ENCODE measurements around the gene LSAMP.
"Not testable (repeated sequence)": the region's sequence is repeated elsewhere in the genome, so short reads cannot be mapped to it uniquely, and the experiment has no call there.

Gene LSAMP

DNA sequence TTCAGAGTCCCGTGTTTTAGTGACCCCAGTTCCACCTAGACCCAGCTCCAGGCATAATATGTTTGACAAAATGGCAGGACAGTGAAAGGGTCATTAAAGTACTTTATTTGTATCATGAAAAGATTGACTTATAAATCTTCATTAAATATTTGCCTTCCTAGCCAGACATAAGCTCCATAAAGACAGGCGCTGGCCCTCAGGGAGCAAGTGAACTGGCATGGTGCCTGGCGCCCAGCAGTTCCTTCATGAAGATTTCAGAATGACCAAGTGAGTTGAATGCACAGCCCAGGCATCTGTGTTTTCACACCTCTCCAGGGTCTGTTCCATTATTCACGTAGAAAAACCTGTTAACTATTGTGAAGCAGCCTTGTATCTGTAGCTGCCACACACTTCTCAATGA is 655.8 kb downstream of the LSAMP start:
- Histone ChIP-seq H3K9me3 (ENCODE audit: control insufficient read depth, insufficient read depth, low read length) (no peaks in the 10 kb centered on the region), H3K4me3 (ENCODE audit: low read depth, low read length) (no peak overlapping the region), H3K36me3 (ENCODE audit: control insufficient read depth, insufficient read depth, low read length) (no peaks in the 10 kb centered on the region), H3K9ac (ENCODE audit: low read depth, low read length) (no peak overlapping the region), H3K27me3 (ENCODE audit: control insufficient read depth, insufficient read depth, low read length) (no peaks in the 10 kb centered on the region), H3K4me1 (ENCODE audit: control insufficient read depth, insufficient read depth, low read length) (peaks cover 14% of the 10 kb centered on the region)

- Histone ChIP-seq H3K9ac (ENCODE audit: low read depth, low read length) (no peak overlapping the region), H3K36me3 (ENCODE audit: control insufficient read depth, insufficient read depth, low read length) (no peaks in the 10 kb centered on the region), H3K4me3 (ENCODE audit: low read depth, low read length) (no peak overlapping the region), H3K27me3 (ENCODE audit: control insufficient read depth, insufficient read depth, low read length) (no peaks in the 10 kb centered on the region), H3K9me3 (ENCODE audit: control insufficient read depth, insufficient read depth, low read length) (no peaks in the 10 kb centered on the region), H3K4me1 (ENCODE audit: control insufficient read depth, insufficient read depth, low read length) (peaks cover 14% of the 10 kb centered on the region)
Measured at GRCh38 chr3:115788921-115789470, 656.3 kb downstream of the LSAMP start.

DNA sequence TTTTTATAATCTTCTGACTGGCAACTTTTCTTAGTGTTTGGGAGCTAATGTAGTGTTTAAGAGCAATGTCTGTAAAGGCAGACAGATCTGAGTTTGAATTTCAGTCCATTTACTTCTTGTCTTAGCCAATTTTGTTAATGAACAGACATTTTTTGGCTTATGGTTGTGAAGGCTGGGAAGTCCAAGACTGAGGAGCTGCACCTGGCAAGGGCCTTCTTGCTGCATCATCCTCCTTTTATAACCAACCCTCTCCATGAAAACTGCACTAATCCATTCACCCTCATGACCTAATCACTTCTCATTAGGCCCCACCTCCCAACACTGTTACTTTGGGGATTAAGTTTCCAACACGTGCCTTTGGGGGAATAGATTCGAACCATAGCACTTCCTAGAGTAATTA is 657.5 kb downstream of the LSAMP start:
- Histone ChIP-seq H3K4me1 (ENCODE audit: control insufficient read depth, insufficient read depth, low read length) (peaks cover 9% of the 10 kb centered on the region), H3K36me3 (ENCODE audit: control insufficient read depth, insufficient read depth, low read length) (no peaks in the 10 kb centered on the region), H3K4me3 (ENCODE audit: low read depth, low read length) (no peak overlapping the region), H3K9ac (ENCODE audit: low read depth, low read length) (no peak overlapping the region), H3K27me3 (ENCODE audit: control insufficient read depth, insufficient read depth, low read length) (no peaks in the 10 kb centered on the region), H3K9me3 (ENCODE audit: control insufficient read depth, insufficient read depth, low read length) (no peaks in the 10 kb centered on the region)

- Histone ChIP-seq H3K27me3 (ENCODE audit: control insufficient read depth, insufficient read depth, low read length) (no peaks in the 10 kb centered on the region), H3K36me3 (ENCODE audit: control insufficient read depth, insufficient read depth, low read length) (no peaks in the 10 kb centered on the region), H3K9me3 (ENCODE audit: control insufficient read depth, insufficient read depth, low read length) (no peaks in the 10 kb centered on the region), H3K4me1 (ENCODE audit: control insufficient read depth, insufficient read depth, low read length) (peaks cover 9% of the 10 kb centered on the region), H3K4me3 (ENCODE audit: low read depth, low read length) (no peak overlapping the region), H3K9ac (ENCODE audit: low read depth, low read length) (no peak overlapping the region)
Measured at GRCh38 chr3:115785782-115786181, 659.5 kb downstream of the LSAMP start.

- peak overlapping the region; percentile 81 for H3K4me3 ChIP-seq (ENCODE audit: low read depth, low read length)
- H3K4me1 ChIP-seq (ENCODE audit: control insufficient read depth, insufficient read depth, low read length), result peaks cover 9% of the 10 kb centered on the region
- no peaks in the 10 kb centered on the region for H3K36me3 ChIP-seq (ENCODE audit: control insufficient read depth, insufficient read depth, low read length)
- no peaks in the 10 kb centered on the region for H3K27me3 ChIP-seq (ENCODE audit: control insufficient read depth, insufficient read depth, low read length)
- no peak overlapping the region for H3K9ac ChIP-seq (ENCODE audit: low read depth, low read length)
- H3K9me3 ChIP-seq (ENCODE audit: control insufficient read depth, insufficient read depth, low read length), result no peaks in the 10 kb centered on the region
Measured at GRCh38 chr3:115784739-115785536, 660.3 kb downstream of the LSAMP start.

DNA sequence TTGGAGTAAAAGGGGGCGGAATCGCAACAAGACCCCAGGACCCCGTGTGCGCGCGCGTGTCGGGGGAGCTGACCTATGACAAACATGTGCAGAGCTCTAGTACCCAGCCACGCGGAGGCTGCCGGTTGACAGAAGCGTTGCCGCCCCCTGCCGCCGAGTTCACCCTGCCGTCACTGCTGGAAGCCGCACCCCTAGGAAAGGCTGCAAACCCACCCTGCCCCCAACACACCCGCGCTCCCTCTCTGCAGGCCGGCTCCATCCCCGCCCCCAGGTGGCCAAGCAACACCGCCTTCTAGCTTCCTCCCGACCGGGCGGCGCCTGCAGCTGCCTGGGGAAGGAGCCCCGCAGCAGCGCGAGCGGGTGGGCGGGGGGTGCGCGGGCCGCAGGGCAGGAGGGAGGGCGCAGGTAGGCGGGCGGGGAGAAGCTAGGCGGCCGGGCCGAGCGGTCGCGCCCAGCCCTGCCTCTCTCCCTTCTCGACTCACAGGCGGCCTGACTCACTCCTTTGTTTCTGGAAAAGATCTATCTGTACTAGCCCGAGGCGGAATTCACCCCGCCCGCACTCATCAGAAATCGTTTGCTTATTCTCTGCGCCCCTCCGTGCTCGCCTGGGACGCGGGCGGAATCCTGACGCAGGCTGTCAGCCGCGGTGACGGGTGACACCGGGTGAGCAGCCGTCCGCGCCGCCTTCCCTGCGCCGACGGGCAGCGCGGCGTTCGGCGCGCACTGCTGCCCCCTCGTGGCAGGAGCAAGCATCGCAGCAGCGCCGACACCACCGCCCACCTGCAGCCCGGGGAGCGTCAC is 661.1 kb downstream of the LSAMP start:
- H3K4me3 ChIP-seq (ENCODE audit: low read depth, low read length), result peak overlapping the region; percentile 81
- H3K9ac ChIP-seq (ENCODE audit: low read depth, low read length), result no peak overlapping the region
- peaks cover 9% of the 10 kb centered on the region for H3K4me1 ChIP-seq (ENCODE audit: control insufficient read depth, insufficient read depth, low read length)
- H3K9me3 ChIP-seq (ENCODE audit: control insufficient read depth, insufficient read depth, low read length), result no peaks in the 10 kb centered on the region
- H3K36me3 ChIP-seq (ENCODE audit: control insufficient read depth, insufficient read depth, low read length), result no peaks in the 10 kb centered on the region
- H3K27me3 ChIP-seq (ENCODE audit: control insufficient read depth, insufficient read depth, low read length), result no peaks in the 10 kb centered on the region

- not testable (repeated sequence) for H3K4me1 ChIP-seq (ENCODE audit: control insufficient read depth, insufficient read depth, low read length); H3K9me3 ChIP-seq (ENCODE audit: control insufficient read depth, insufficient read depth, low read length); H3K27me3 ChIP-seq (ENCODE audit: control insufficient read depth, insufficient read depth, low read length); H3K36me3 ChIP-seq (ENCODE audit: control insufficient read depth, insufficient read depth, low read length); H3K9ac ChIP-seq (ENCODE audit: low read depth, low read length)
- H3K4me3 ChIP-seq (ENCODE audit: low read depth, low read length), result peak overlapping the region; percentile 81
Measured at GRCh38 chr3:115783426-115783825, 661.9 kb downstream of the LSAMP start.

- Histone ChIP-seq H3K4me3 (ENCODE audit: low read depth, low read length) (no peak overlapping the region), H3K36me3 (ENCODE audit: control insufficient read depth, insufficient read depth, low read length) (no peaks in the 10 kb centered on the region), H3K4me1 (ENCODE audit: control insufficient read depth, insufficient read depth, low read length) (no peaks in the 10 kb centered on the region), H3K9ac (ENCODE audit: low read depth, low read length) (no peak overlapping the region), H3K27me3 (ENCODE audit: control insufficient read depth, insufficient read depth, low read length) (no peaks in the 10 kb centered on the region), H3K9me3 (ENCODE audit: control insufficient read depth, insufficient read depth, low read length) (no peaks in the 10 kb centered on the region)
Measured at GRCh38 chr3:115779011-115779410, 666.3 kb downstream of the LSAMP start.

GRCh38 chr3:115772951-115773350 is 672.3 kb downstream of the LSAMP start:
- H3K4me1 ChIP-seq (ENCODE audit: control insufficient read depth, insufficient read depth, low read length), result no peaks in the 10 kb centered on the region
- H3K9ac ChIP-seq (ENCODE audit: low read depth, low read length), result no peak overlapping the region
- H3K4me3 ChIP-seq (ENCODE audit: low read depth, low read length), result no peak overlapping the region
- no peaks in the 10 kb centered on the region for H3K36me3 ChIP-seq (ENCODE audit: control insufficient read depth, insufficient read depth, low read length)
- H3K9me3 ChIP-seq (ENCODE audit: control insufficient read depth, insufficient read depth, low read length), result no peaks in the 10 kb centered on the region
- no peaks in the 10 kb centered on the region for H3K27me3 ChIP-seq (ENCODE audit: control insufficient read depth, insufficient read depth, low read length)

- Histone ChIP-seq H3K4me1 (ENCODE audit: control insufficient read depth, insufficient read depth, low read length) (peaks cover 9% of the 10 kb centered on the region), H3K9me3 (ENCODE audit: control insufficient read depth, insufficient read depth, low read length) (no peaks in the 10 kb centered on the region), H3K9ac (ENCODE audit: low read depth, low read length) (no peak overlapping the region), H3K36me3 (ENCODE audit: control insufficient read depth, insufficient read depth, low read length) (no peaks in the 10 kb centered on the region), H3K4me3 (ENCODE audit: low read depth, low read length) (no peak overlapping the region), H3K27me3 (ENCODE audit: control insufficient read depth, insufficient read depth, low read length) (no peaks in the 10 kb centered on the region)
Measured at GRCh38 chr3:115768661-115769060, 676.6 kb downstream of the LSAMP start.

DNA sequence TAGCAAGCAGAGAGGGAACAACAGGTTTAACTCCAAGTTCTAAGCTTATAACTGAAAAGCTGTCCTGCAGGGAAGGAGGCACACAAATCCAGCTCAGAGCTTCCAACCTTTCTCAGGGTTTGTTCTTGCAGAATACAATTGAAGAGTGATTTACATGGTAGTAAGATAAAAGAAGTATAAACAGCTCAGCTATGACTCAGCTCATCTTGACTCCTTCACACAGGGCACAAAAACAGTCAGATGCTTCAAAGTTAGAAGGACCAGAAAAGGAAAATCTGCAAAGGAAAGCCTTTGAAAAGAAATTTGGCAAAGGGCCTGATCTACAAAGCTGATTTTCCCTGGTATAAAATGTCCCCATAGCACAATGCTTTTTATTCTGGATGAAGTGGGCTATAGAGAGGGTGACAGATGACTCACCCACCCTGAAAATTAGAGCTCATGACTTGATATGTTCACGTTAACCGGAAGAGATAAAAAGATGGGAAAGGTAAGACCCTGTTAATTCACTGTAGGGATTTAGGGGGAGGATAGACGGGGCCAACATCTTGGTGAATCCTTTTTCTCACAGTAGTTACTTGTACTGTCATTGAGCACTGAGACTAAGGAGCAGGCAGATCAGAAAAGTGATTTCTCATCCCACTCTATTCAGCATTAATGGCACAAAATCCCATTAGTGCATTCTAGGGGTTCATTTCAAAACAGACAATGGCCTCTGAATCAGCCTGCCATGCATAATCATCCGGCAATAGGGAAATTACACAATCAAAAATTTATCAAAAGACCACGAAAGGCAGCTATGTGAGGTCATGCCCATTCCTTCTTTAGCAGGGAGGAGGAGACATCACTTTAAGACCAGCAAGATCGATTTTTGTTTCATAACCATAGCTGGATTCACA is 678.5 kb downstream of the LSAMP start:
- H3K4me1 ChIP-seq (ENCODE audit: control insufficient read depth, insufficient read depth, low read length), result peaks cover 9% of the 10 kb centered on the region
- H3K4me3 ChIP-seq (ENCODE audit: low read depth, low read length), result no peak overlapping the region
- H3K27me3 ChIP-seq (ENCODE audit: control insufficient read depth, insufficient read depth, low read length), result no peaks in the 10 kb centered on the region
- no peaks in the 10 kb centered on the region for H3K36me3 ChIP-seq (ENCODE audit: control insufficient read depth, insufficient read depth, low read length)
- H3K9ac ChIP-seq (ENCODE audit: low read depth, low read length), result no peak overlapping the region
- no peaks in the 10 kb centered on the region for H3K9me3 ChIP-seq (ENCODE audit: control insufficient read depth, insufficient read depth, low read length)
